Liver (tissue), 3 donors: ENCODE data around the gene ACTR10.

Experiments used
- CTCF ChIP-seq: fragments of 150-350 bp; IDR thresholded peaks from 2 replicates; pipeline ENCODE4 v1.5.1; 2017; ENCODE audit warnings: improper control_type of control experiment, low read depth, low read length; ENCODE audit not compliant: missing input control
- EGR1 ChIP-seq, 2 donors: IDR thresholded peaks; 2 replicates each; pipeline ENCODE4 v1.6.1; 2016 to 2018; ENCODE audit warnings: antibody characterized with exemption in 2 of 2, low read depth in 2 of 2
- GABPA ChIP-seq, 2 donors: IDR thresholded peaks in 1 of 2; conservative IDR thresholded peaks in 1 of 2; 2 replicates each; pipeline ENCODE4 v1.6.1; 2016; ENCODE audit warnings: antibody characterized with exemption in 2 of 2, mild to moderate bottlenecking in 1 of 2, moderate library complexity in 1 of 2
- HNF4A ChIP-seq, 2 donors: conservative IDR thresholded peaks; 2 replicates each; pipeline ENCODE4 v1.6.1; 2016; ENCODE audit warnings: antibody characterized with exemption in 2 of 2, mild to moderate bottlenecking in 2 of 2
- JUND ChIP-seq, 2 donors: IDR thresholded peaks; 2 replicates each; pipeline ENCODE4 v1.6.1; 2016; ENCODE audit warnings: antibody characterized with exemption in 2 of 2
- MAX ChIP-seq: IDR thresholded peaks from 2 replicates; pipeline ENCODE4 v1.6.1; 2016; ENCODE audit warnings: antibody characterized with exemption
- NR2F2 ChIP-seq: IDR thresholded peaks from 2 replicates; pipeline ENCODE4 v1.6.1; 2016; ENCODE audit warnings: antibody characterized with exemption
- RAD21 ChIP-seq, 2 donors: IDR thresholded peaks; 2 replicates each; pipeline ENCODE4 v1.6.1; 2016; ENCODE audit warnings: antibody characterized with exemption in 2 of 2, mild to moderate bottlenecking in 2 of 2
- SP1 ChIP-seq: IDR thresholded peaks from 2 replicates; pipeline ENCODE4 v1.6.1; 2018; ENCODE audit warnings: antibody characterized with exemption, mild to moderate bottlenecking
- TAF1 ChIP-seq: conservative IDR thresholded peaks from 2 replicates; pipeline ENCODE4 v1.6.1; 2016; ENCODE audit warnings: antibody characterized with exemption, mild to moderate bottlenecking
- donor health status: healthy.
- donor health status: healthy.

DNA sequence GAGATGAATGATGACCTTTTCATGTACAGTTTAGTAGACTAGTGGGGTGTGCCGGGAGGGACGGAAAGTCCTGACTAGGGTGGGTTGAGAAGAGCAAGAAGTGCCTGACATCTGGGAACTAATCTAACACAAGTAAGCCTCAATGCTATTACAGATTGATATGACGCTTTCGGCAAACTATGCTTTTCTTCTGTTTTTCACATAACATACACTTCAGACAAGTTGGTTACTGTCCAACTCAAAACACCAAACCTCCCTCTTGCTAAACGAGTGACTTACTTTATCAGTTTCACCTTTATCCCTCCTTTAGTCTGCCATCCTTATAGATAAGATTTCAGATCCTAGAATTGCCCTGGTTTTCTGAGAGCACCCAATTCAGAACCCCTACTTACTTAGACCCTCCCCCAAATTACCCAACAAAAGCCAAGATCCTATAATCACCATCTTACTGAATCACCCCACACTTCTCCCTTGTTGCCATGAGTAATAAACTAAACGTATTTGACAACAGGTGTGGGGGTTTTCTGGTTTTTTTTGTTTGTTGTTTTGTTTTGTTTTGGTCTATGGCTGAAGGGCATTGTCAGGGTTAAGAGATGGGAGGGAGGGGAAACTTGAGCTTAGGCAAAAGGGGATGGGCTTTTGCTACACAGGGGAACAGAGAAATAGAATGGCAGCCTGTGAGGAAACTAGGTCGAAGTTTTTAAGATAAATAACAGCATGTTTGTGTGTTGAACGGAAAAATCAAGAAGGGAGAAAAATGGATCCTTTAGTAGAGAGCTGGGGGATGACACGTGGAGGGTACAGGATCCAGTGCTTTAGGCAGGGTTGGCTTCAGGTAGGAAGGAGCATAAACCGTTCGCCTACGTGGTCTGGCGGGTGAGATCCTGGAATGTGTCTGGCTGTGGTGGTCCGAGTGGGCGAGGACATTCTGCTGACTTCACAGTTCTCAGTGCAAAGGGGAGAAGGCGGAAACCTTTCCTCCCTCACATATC, 38.6 kb downstream of the ACTR10 start:
- TF ChIP-seq EGR1 (IDR thresholded peaks at IDR 0.05; ENCODE audit: low read depth in 2 of 2) = no peak
- no peak for TF ChIP-seq CTCF
- no peak for TF ChIP-seq JUND (IDR thresholded peaks at IDR 0.05)
- no peak for TF ChIP-seq GABPA (IDR thresholded peaks at IDR 0.05 in 1 of 2, conservative IDR thresholded peaks at IDR 0.05 in 1 of 2)
- TF ChIP-seq RAD21 (IDR thresholded peaks at IDR 0.05) = no peak
- no peak for TF ChIP-seq TAF1
- TF ChIP-seq NR2F2 = no peak
- no peak for TF ChIP-seq HNF4A (conservative IDR thresholded peaks at IDR 0.05)
- TF ChIP-seq SP1 = peak; percentile 8
- TF ChIP-seq MAX = no peak
